Measurements from ENCODE around the gene CYP46A1. TPM values are rescaled to one million over a fixed set of nuclear protein-coding genes. Genes with fewer than 3 reads are reported as not detected.
A peak's percentile ranks its signal among the peaks of the same experiment; 100 is the strongest.

Gene CYP46A1
- total RNA-seq, 1 donor from 2014 or later: 1.3 TPM

DNA sequence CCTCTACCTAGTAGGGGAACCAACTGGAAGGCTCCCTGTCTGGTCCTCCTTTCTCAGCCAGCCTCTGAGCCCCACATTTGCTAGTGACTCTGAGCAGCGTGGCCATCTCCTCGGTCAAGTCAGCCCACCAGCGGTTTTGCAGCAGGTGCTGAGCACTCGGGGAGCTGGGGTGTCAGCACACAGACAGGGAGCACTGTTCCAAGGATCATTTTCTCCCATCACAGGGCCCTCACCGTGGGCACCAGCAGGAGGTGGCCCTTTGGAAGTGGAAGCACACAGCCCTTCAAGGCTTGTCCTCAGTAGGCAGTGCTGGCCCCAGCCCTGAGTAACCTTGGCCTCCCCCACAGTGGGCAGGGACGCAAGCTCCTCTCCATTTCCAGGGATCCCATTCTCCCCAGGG is 85.0 kb downstream of the CYP46A1 start:
- intact Hi-C loops (cut with DNase I): no loop called here
- TF ChIP-seq, protein P1, sequence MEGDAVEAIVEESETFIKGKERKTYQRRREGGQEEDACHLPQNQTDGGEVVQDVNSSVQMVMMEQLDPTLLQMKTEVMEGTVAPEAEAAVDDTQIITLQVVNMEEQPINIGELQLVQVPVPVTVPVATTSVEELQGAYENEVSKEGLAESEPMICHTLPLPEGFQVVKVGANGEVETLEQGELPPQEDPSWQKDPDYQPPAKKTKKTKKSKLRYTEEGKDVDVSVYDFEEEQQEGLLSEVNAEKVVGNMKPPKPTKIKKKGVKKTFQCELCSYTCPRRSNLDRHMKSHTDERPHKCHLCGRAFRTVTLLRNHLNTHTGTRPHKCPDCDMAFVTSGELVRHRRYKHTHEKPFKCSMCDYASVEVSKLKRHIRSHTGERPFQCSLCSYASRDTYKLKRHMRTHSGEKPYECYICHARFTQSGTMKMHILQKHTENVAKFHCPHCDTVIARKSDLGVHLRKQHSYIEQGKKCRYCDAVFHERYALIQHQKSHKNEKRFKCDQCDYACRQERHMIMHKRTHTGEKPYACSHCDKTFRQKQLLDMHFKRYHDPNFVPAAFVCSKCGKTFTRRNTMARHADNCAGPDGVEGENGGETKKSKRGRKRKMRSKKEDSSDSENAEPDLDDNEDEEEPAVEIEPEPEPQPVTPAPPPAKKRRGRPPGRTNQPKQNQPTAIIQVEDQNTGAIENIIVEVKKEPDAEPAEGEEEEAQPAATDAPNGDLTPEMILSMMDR (IDR thresholded peaks at IDR 0.05): no peak
- DNase-seq: no peak

DNA sequence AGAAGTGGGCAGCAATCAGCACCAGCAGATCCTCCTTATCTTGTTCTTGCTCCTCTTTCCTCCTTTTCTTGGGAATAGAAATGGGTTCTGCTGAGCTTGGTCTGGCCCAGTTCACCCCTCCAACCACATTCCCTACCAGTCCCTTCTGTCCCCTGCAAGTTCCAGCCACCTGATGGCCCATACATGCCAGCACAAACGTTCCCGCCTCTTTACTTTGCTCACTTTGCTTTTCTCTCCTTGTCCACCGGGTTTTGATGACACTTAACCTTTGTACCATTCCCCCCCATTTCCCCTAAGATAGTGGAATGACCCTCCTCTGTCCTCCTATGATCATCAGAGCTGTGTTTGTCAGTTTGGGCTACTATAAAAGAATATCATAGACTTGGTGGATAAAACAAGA is 85.7 kb downstream of the CYP46A1 start:
- ATAC-seq: no peak
- H3K4me1 ChIP-seq: no peaks in the 10 kb centered on the region
- H3K27ac ChIP-seq: no peak overlapping the region
- no peaks in the 10 kb centered on the region for H3K27me3 ChIP-seq
- TF ChIP-seq, protein P1 (IDR thresholded peaks at IDR 0.05): no peak
- no peaks in the 10 kb centered on the region for H3K36me3 ChIP-seq
- DNase-seq: no peak
- H3K4me3 ChIP-seq: no peak overlapping the region
- no peaks in the 10 kb centered on the region for H3K9me3 ChIP-seq
- intact Hi-C loops (cut with DNase I): no loop called here

More for the DNA sequence above, 85.0 kb downstream of the CYP46A1 start:
- H3K36me3 ChIP-seq: no peaks in the 10 kb centered on the region
- no peaks in the 10 kb centered on the region for H3K27me3 ChIP-seq
- H3K9me3 ChIP-seq: no peaks in the 10 kb centered on the region
- H3K27ac ChIP-seq: no peak overlapping the region
- H3K4me1 ChIP-seq: no peaks in the 10 kb centered on the region
- H3K4me3 ChIP-seq: no peak overlapping the region
- no peak for ATAC-seq

DNA sequence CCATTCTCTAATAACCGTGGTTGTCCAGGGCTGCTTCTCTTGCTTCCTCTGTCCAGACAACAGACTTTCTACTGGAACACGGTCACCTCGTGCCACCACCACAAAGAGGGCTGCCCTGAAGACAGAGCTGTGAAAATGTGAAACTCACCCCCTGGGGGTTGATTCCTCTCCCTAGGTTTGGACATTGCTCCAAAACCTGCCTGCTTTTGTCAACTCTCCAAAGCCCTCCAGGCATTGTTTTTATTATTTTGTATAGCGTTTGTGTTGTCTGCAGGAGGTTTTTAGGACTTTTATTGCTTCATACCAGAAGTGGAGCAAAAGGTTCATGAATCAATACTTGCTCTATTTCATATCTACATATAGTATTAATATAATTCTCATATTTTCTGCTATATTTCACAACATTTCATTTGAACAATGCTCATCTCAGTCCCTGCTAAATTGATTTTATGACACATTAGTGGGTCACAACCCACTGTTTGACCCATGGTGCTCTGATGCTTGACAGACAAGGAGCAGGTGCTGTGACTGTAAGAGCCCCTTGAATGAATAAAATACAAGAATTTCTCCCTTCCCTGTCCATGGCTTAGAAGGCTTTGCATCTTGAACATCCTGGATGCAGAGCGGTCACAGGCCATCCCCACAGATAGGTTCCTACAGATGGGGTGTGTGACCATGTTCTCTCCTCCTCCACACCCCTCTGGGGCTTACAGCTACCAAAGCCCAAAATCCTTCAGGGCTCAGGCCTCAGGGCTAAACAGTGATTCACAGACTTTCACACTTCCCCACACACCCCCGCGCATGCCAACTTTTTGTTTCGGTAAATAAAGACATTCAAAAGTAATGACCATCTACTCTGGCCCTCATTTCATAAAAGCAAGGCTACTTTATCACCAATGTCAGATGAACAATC is 88.5 kb downstream of the CYP46A1 start:
- no peak for DNase-seq
- H3K9me3 ChIP-seq: no peaks in the 10 kb centered on the region
- H3K36me3 ChIP-seq: no peaks in the 10 kb centered on the region
- no peak overlapping the region for H3K27ac ChIP-seq
- H3K27me3 ChIP-seq: no peaks in the 10 kb centered on the region
- no peaks in the 10 kb centered on the region for H3K4me1 ChIP-seq
- no peak for ATAC-seq
- intact Hi-C loops (cut with DNase I): no loop called here
- H3K4me3 ChIP-seq: no peak overlapping the region
- TF ChIP-seq, protein P1 (IDR thresholded peaks at IDR 0.05): no peak

DNA sequence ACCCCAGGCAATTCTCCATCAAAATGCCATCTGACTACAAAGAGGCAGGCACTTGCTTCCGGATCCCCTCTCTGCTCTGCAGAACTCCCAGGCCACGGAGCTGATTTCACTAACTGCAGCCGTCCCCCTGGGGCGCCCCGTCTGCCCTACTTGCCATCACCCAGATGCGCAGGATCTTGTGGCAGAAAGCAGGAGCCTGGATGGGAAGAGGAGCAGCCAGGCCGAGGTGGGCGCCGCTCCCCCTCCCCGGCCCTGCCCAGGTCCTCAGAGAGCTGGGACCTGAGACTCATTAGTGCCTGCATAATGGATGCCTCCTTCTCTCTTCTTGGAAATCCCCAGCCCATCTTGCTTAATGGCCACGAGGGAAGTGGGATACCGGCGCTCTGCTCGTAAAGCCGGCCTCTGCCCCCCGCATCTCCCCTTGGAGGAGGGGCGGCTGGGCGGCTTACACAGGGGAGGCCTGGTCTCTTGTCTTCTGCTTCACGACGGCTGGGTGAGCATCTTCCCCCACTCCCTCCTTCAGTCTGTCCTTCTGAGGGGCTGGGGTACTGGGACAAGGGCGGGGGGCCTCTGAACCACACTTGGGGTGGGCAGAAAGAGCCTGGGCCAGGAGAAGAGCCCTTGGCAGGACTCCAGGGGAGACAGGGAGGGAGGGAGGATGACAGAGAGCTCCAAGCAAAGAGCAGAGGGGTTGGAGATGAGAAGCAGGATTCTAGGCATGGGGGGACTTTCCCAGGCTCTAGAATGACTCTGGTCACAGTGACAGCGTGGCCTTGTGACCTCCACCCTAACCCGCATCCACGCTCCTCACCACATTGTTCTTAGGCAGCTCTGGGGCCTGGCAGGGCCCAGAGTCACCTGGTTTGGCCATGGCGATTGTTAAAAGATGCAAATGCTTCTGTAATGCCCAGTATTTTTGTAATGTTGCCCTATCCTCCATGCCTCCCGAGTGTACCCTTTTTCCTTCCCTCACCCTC is 89.7 kb downstream of the CYP46A1 start:
- H3K27me3 ChIP-seq: no peaks in the 10 kb centered on the region
- H3K4me1 ChIP-seq: no peaks in the 10 kb centered on the region
- H3K9me3 ChIP-seq: no peaks in the 10 kb centered on the region
- peak; percentile 14 for ATAC-seq
- no peak overlapping the region for H3K27ac ChIP-seq
- H3K36me3 ChIP-seq: no peaks in the 10 kb centered on the region
- intact Hi-C loops (cut with DNase I): no loop called here
- DNase-seq: no peak
- H3K4me3 ChIP-seq: no peak overlapping the region
- TF ChIP-seq, protein P1 (IDR thresholded peaks at IDR 0.05): no peak

DNA sequence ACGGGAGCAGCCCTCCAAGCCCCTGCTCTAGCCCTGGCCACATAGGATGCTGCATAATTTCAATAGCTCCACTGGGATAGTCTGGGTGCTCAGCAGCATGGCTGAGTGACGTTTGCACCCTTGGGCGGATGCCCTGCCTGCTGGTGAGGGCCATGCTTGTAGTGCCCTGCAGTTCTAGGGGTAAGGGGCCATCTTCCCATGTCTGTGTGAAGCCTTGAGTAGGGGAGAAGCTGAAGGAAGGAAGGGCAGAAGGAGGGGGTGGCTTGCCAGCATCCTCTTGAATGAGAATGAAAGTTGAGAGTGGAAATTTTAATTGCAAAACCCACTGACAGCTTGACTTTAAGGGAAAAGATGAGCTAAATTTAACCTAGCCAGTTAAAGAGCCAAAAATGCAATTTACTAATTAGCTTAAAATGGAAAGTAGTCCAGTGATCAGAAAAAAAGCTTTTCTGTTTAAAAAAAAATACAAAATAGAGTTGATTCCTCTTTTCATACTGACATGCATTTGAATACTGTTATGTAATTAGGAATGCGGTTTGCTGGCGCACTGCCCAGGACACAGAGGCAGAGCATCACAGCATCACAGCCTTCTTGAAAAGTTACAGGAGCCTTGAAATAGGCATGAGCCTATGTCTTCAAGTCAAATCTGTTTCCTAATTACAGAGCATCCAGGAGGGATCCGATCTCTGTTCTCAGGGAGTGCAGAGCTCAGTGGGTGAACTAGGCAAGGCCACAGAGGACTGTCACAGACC is 90.6 kb downstream of the CYP46A1 start:
- no peak for DNase-seq
- no peak for ATAC-seq

More for the DNA sequence above, 90.6 kb downstream of the CYP46A1 start:
- no peak overlapping the region for H3K27ac ChIP-seq
- no peaks in the 10 kb centered on the region for H3K4me1 ChIP-seq
- H3K36me3 ChIP-seq: no peaks in the 10 kb centered on the region
- no peak overlapping the region for H3K4me3 ChIP-seq
- no peaks in the 10 kb centered on the region for H3K27me3 ChIP-seq
- TF ChIP-seq, protein P1 (IDR thresholded peaks at IDR 0.05): no peak
- intact Hi-C loops (cut with DNase I): no loop called here
- no peaks in the 10 kb centered on the region for H3K9me3 ChIP-seq
